Rectal smooth muscle tissue (tissue), 1 donor: ENCODE data around the gene ZNF208.
"Not testable (repeated sequence)": the region's sequence is repeated elsewhere in the genome, so short reads cannot be mapped to it uniquely, and the experiment has no call there.

Experiments
- H3K27ac ChIP-seq: one replicate; pipeline ENCODE4 v1.7.0; 2013; ENCODE audit warnings: low read depth, low read length, inconsistent platforms
- H3K27me3 ChIP-seq: one replicate; pipeline ENCODE4 v1.7.0; 2013; ENCODE audit warnings: low read length; ENCODE audit not compliant: control insufficient read depth, insufficient read depth
- H3K36me3 ChIP-seq: one replicate; pipeline ENCODE4 v1.7.0; 2013; ENCODE audit warnings: low read length; ENCODE audit not compliant: control insufficient read depth, insufficient read depth
- H3K4me1 ChIP-seq: one replicate; pipeline ENCODE4 v1.7.0; 2013; ENCODE audit warnings: low read length; ENCODE audit not compliant: control insufficient read depth, insufficient read depth
- H3K4me3 ChIP-seq: one replicate; pipeline ENCODE4 v1.7.0; 2013; ENCODE audit warnings: low read length
- H3K9ac ChIP-seq: one replicate; pipeline ENCODE4 v1.7.0; 2013; ENCODE audit warnings: low read length

Gene ZNF208

GRCh38 chr19:22010437-22011143 lies at the start of gene ZNF208:
ZNF208 (minus strand) TSS chr19:22010943; CDS start chr19:22010794, 149 bp downstream.
- H3K4me1 ChIP-seq, H3K36me3 ChIP-seq, H3K27me3 ChIP-seq, H3K9ac ChIP-seq: not testable (repeated sequence)
- H3K4me3 ChIP-seq, result peak within 1 kb of the TSS; percentile 51
- peak within 1 kb of the TSS; percentile 55 for H3K27ac ChIP-seq

- H3K36me3 ChIP-seq, result no peaks in the 10 kb centered on the region
- peak overlapping the region; percentile 14 for H3K27ac ChIP-seq
- H3K27me3 ChIP-seq, result no peaks in the 10 kb centered on the region
- peak overlapping the region; percentile 56 for H3K9ac ChIP-seq
- no peaks in the 10 kb centered on the region for H3K4me1 ChIP-seq
- H3K4me3 ChIP-seq, result peak overlapping the region; percentile 91
These were observed 41.9 kb upstream of the ZNF208 start for GRCh38 chr19:22052644-22053013.

- not testable (repeated sequence) for H3K4me3 ChIP-seq, H3K27ac ChIP-seq, H3K27me3 ChIP-seq, H3K4me1 ChIP-seq, H3K9ac ChIP-seq, H3K36me3 ChIP-seq
These were observed 30.4 kb upstream of the ZNF208 start for GRCh38 chr19:22041151-22041550.

GRCh38 chr19:22030680-22031079 lies 19.9 kb upstream of the ZNF208 start:
- Histone ChIP-seq H3K36me3 (no peaks in the 10 kb centered on the region), H3K4me1 (no peaks in the 10 kb centered on the region), H3K27me3 (no peaks in the 10 kb centered on the region), H3K4me3 (no peak overlapping the region), H3K27ac (no peak overlapping the region), H3K9ac (no peak overlapping the region)

- no peak overlapping the region for H3K27ac ChIP-seq
These were observed 15.9 kb upstream of the ZNF208 start for GRCh38 chr19:22026687-22027086.

GRCh38 chr19:22025539-22025938 lies 14.8 kb upstream of the ZNF208 start:
- not testable (repeated sequence) for H3K36me3 ChIP-seq, H3K27me3 ChIP-seq, H3K4me1 ChIP-seq

More at GRCh38 chr19:22026687-22027086, 15.9 kb upstream of the ZNF208 start:
- no peaks in the 10 kb centered on the region for H3K4me1 ChIP-seq
- H3K4me3 ChIP-seq, result no peak overlapping the region
- no peak overlapping the region for H3K9ac ChIP-seq
- H3K36me3 ChIP-seq, result no peaks in the 10 kb centered on the region
- no peaks in the 10 kb centered on the region for H3K27me3 ChIP-seq

GRCh38 chr19:21970466-21970865 lies 40.3 kb downstream of the ZNF208 start:
- Histone ChIP-seq H3K36me3 (no peaks in the 10 kb centered on the region), H3K27ac (no peak overlapping the region)

More at GRCh38 chr19:22025539-22025938, 14.8 kb upstream of the ZNF208 start:
- H3K27ac ChIP-seq, H3K4me3 ChIP-seq, H3K9ac ChIP-seq: not testable (repeated sequence)

GRCh38 chr19:21947775-21948174 lies 63.0 kb downstream of the ZNF208 start:
- H3K36me3 ChIP-seq, result no peaks in the 10 kb centered on the region
- no peak overlapping the region for H3K4me3 ChIP-seq
- no peaks in the 10 kb centered on the region for H3K4me1 ChIP-seq
- no peak overlapping the region for H3K9ac ChIP-seq
- H3K27me3 ChIP-seq, result no peaks in the 10 kb centered on the region
- H3K27ac ChIP-seq, result no peak overlapping the region

More at GRCh38 chr19:21970466-21970865, 40.3 kb downstream of the ZNF208 start:
- Histone ChIP-seq H3K27me3 (no peaks in the 10 kb centered on the region), H3K4me1 (no peaks in the 10 kb centered on the region), H3K9ac (no peak overlapping the region), H3K4me3 (no peak overlapping the region)

- no peak overlapping the region for H3K4me3 ChIP-seq
- H3K27ac ChIP-seq, result no peak overlapping the region
- H3K36me3 ChIP-seq, result no peaks in the 10 kb centered on the region
- H3K4me1 ChIP-seq, result no peaks in the 10 kb centered on the region
- no peak overlapping the region for H3K9ac ChIP-seq
- H3K27me3 ChIP-seq, result no peaks in the 10 kb centered on the region
These were observed 70.1 kb downstream of the ZNF208 start for GRCh38 chr19:21940684-21941083.

GRCh38 chr19:21934593-21934992 lies 76.2 kb downstream of the ZNF208 start:
- H3K27ac ChIP-seq, result no peak overlapping the region
- H3K4me1 ChIP-seq, result no peaks in the 10 kb centered on the region
- H3K36me3 ChIP-seq, result no peaks in the 10 kb centered on the region
- H3K4me3 ChIP-seq, result no peak overlapping the region
- no peak overlapping the region for H3K9ac ChIP-seq
- H3K27me3 ChIP-seq, result no peaks in the 10 kb centered on the region

GRCh38 chr19:21934131-21934530 lies 76.6 kb downstream of the ZNF208 start:
- H3K27ac ChIP-seq, result no peak overlapping the region
- no peak overlapping the region for H3K4me3 ChIP-seq
- no peaks in the 10 kb centered on the region for H3K4me1 ChIP-seq
- H3K9ac ChIP-seq, result no peak overlapping the region
- H3K27me3 ChIP-seq, result no peaks in the 10 kb centered on the region
- no peaks in the 10 kb centered on the region for H3K36me3 ChIP-seq

GRCh38 chr19:21922276-21922675 lies 88.5 kb downstream of the ZNF208 start:
- Histone ChIP-seq H3K4me1 (no peaks in the 10 kb centered on the region), H3K36me3 (no peaks in the 10 kb centered on the region), H3K27me3 (no peaks in the 10 kb centered on the region), H3K27ac (no peak overlapping the region), H3K9ac (no peak overlapping the region), H3K4me3 (no peak overlapping the region)

GRCh38 chr19:21921691-21922180 lies 89.0 kb downstream of the ZNF208 start:
- Histone ChIP-seq H3K36me3 (no peaks in the 10 kb centered on the region), H3K27me3 (no peaks in the 10 kb centered on the region), H3K27ac (no peak overlapping the region), H3K4me3 (no peak overlapping the region), H3K4me1 (no peaks in the 10 kb centered on the region), H3K9ac (no peak overlapping the region)
